DMS114 treated with DMSO at 0.1 percent for 48 hours (cell line): ENCODE data around the gene EVA1A.

Source experiments
- DNase-seq: peaks from one replicate; lab custom pipeline; 2025; ENCODE audit not compliant: unreplicated experiment; lab: John Stamatoyannopoulos, UW

Gene EVA1A

GRCh38 chr2:75560768-75561565, at the start of gene EVA1A:
Gene EVA1A (minus strand): TSS chr2:75560939. CDS start chr2:75518140, 42,799 bp downstream.
- no peak for DNase-seq

- no peak for DNase-seq
Observed at GRCh38 chr2:75609937-75610508, 49.3 kb upstream of the EVA1A start.

GRCh38 chr2:75609334-75609689, 48.6 kb upstream of the EVA1A start:
- no peak for DNase-seq

- DNase-seq = peak; percentile 35
Observed at GRCh38 chr2:75608684-75609333, 48.1 kb upstream of the EVA1A start.

GRCh38 chr2:75607988-75608683, 47.4 kb upstream of the EVA1A start:
- no peak for DNase-seq

- no peak for DNase-seq
Observed at GRCh38 chr2:75607400-75607798, 46.7 kb upstream of the EVA1A start.

GRCh38 chr2:75606761-75607399, 46.1 kb upstream of the EVA1A start:
- no peak for DNase-seq

- DNase-seq = no peak
Observed at GRCh38 chr2:75605770-75606529, 45.2 kb upstream of the EVA1A start.

GRCh38 chr2:75604484-75604883, 43.7 kb upstream of the EVA1A start:
- no peak for DNase-seq

GRCh38 chr2:75603477-75603876, 42.7 kb upstream of the EVA1A start:
- no peak for DNase-seq

GRCh38 chr2:75602724-75603342, 42.1 kb upstream of the EVA1A start:
- DNase-seq = no peak

GRCh38 chr2:75600461-75601011, 39.8 kb upstream of the EVA1A start:
- no peak for DNase-seq

- DNase-seq = no peak
Observed at GRCh38 chr2:75598589-75599155, 37.9 kb upstream of the EVA1A start.

GRCh38 chr2:75597949-75598348, 37.2 kb upstream of the EVA1A start:
- no peak for DNase-seq

GRCh38 chr2:75596784-75597183, 36.0 kb upstream of the EVA1A start:
- no peak for DNase-seq

GRCh38 chr2:75595541-75596395, 35.0 kb upstream of the EVA1A start:
- no peak for DNase-seq

- no peak for DNase-seq
Observed at GRCh38 chr2:75594596-75594995, 33.9 kb upstream of the EVA1A start.

GRCh38 chr2:75592888-75593287, 32.1 kb upstream of the EVA1A start:
- no peak for DNase-seq
